GM21447 (cell line): ENCODE data around the gene DHX32.
"Not testable (repeated sequence)": the region's sequence is repeated elsewhere in the genome, so short reads cannot be mapped to it uniquely, and the experiment has no call there.

Experiments
- ATAC-seq: cut with Tn5 transposase; IDR thresholded peaks from one replicate; pipeline ENCODE4 v1.9.1; 2021; ENCODE audit not compliant: unreplicated experiment

The DHX32 gene

DNA sequence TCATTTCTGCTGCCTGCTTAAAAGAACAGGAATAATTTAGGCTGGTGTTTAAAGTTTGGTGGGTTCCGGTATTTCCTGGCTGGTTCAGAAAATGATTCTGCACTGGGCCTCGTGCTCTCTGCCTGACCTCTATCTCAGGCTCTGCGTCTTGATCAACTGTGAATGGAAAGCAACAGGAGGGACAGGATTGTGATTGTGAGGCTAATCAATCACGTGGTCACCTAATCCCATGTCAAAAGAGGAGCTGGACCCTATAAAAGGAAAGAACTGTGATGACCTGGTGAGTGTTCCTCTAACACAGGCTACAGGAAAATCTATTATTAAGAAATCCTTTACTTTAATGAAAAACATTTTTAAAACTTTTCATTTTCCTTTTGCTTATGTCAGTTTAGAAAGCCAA, at the start of gene DHX32:
Gene DHX32, minus strand, starts transcription at position 101 of the 400 bp plus-strand sequence. CDS start 468 bp downstream, outside the sequence.
- ATAC-seq: no peak

DNA sequence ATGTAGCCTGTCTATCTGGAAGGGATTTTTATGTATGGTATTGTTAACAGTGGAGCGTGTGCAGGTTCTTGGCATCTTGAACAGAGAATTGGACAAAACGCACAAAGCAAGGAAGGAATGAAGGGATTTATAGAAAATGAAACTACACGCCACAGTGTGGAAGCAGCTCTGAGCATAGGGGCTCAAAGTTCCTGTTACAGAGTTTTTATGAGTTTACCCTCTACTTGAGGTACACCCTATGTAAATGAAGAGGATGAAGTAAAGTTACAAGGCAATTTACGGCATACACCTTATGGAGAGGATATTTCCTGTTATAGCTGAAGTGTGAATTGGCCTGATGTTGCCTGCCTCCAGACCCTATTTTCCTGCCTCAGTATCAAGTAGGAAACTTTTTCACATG, 48.5 kb upstream of the DHX32 start:
- ATAC-seq: no peak

DNA sequence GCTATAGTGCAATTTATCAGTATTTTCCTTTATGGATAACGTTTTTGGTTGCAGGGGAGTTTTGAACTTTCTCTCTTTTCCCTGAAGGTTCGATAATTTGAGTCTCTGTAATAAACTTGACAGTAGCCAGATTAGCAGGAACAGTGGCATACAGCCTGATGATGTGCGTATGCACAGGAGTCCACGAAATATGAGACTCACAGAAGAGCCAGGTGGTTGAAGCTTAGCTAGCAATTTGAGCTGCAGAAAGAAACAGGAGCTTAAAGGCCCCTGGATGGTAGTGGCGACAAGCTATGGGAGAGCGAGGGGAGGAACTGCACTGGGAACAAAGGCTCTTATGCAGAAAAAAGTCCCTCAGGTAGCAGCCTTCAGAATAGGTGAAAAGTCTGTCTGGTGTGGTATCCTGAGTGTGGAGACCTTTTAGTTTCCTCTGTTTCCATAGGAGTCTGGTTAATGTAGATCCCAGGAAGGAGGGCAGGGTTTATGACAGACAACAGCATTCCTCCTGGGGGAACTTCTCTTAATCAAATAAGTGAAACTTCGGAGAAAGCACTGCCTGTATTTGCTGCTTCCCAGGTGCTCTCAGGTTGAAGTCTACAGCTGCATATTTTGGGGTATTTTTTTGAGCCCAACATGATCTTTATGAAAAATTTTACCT, 48.0 kb upstream of the DHX32 start:
- ATAC-seq: no peak

- not testable (repeated sequence) for ATAC-seq
Observed at GRCh38 chr10:125927265-125927664, 46.2 kb upstream of the DHX32 start.

DNA sequence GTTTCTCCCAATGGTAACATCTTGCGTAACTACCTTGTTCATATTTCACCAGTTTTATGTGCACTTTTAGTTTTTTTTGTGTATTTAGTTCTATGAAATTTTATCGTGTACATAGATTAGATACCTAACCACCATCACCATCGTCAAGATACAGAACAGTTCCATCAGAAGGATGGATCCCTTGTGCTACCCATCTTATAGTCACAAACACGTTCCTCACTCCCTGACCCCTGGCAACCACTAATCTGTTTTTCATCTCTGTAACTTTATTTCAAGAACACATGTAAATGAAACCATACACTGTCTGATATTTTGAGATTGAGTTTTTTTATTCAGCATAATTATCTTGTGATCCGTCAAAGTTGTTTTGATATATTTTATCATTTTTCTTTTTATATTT, 45.2 kb upstream of the DHX32 start:
- ATAC-seq: no peak

- no peak for ATAC-seq
Observed at GRCh38 chr10:125925262-125925834, 44.3 kb upstream of the DHX32 start.

- ATAC-seq: not testable (repeated sequence)
Observed at GRCh38 chr10:125921643-125922306, 40.7 kb upstream of the DHX32 start.

GRCh38 chr10:125917704-125918361, 36.7 kb upstream of the DHX32 start:
- not testable (repeated sequence) for ATAC-seq

DNA sequence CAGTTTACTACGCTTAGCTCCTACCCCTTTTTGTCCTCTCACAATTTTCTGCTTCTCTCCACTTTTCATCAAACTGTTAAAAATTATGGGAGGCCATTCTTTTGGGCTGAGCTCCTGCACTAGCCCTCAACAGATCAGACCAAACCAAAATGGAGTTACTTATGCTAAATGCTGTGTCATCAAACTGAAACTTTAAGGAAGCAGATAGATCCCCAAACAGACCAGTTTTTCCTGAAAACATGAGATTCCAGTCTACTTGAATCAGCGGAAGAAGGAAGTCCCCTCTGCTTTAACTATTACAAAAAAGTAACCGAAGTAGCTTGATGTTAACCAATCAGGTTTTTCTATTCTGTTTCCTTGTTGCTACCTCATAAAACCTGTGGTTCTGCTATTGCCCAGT, 35.9 kb upstream of the DHX32 start:
- no peak for ATAC-seq

GRCh38 chr10:125913277-125913676, 32.2 kb upstream of the DHX32 start:
- ATAC-seq: not testable (repeated sequence)

DNA sequence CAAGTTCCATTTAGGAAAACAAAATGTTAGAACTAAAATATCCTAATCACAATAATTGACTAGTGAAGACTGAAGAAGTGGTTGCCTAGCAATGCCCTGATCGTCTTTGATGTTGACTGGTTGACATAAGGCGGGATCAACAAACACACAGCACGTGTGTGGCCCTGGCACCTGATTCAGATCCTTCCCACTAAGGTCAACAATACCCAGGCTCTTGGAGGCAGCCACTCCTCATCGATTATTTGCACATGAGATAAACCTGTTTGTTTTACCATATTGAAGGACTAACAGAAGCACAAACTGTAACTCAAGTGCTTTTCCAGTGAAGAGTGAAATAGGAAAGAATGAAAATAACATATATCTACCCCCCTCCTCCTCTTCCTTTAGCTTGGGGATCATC, 30.9 kb upstream of the DHX32 start:
- no peak for ATAC-seq

DNA sequence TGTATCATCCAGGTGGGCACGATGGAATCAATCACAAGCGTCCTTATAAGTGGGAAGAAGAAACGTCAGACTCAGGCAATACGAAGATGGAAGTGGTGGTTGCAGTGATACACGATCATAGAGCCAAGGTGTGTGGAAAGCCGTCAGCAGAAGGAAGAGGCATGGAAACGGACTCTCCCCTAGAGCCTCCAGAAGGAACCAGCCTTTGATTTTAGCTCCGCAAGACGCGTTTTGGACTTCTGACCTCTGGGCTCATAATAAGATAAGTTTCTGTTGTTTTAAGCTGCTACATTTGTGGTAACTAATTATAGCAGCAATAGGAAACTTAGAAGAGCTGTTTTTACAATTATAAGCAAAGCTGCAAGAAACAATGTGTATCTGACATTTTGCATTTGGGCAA, 30.1 kb upstream of the DHX32 start:
- no peak for ATAC-seq

- not testable (repeated sequence) for ATAC-seq
Observed at GRCh38 chr10:125909491-125909890, 28.4 kb upstream of the DHX32 start.

DNA sequence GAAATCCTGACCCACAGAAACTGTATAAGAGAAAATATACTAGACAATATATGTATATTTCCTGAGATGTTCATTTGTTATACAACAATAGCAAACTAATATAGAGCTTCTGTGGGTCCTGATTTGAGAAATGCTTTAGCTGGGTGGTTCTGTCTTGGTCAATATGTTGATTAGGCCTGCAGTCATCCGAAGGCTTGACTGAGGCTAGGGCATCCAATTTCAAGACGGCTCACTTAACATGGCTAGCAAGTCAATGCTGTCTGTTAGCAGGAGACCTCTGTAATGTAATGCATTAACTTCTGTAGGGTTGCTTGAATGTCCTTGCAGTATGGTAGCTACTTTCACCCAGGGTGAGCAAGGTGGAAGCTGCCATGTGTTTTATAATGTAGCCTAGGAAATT, 27.7 kb upstream of the DHX32 start:
- not testable (repeated sequence) for ATAC-seq

DNA sequence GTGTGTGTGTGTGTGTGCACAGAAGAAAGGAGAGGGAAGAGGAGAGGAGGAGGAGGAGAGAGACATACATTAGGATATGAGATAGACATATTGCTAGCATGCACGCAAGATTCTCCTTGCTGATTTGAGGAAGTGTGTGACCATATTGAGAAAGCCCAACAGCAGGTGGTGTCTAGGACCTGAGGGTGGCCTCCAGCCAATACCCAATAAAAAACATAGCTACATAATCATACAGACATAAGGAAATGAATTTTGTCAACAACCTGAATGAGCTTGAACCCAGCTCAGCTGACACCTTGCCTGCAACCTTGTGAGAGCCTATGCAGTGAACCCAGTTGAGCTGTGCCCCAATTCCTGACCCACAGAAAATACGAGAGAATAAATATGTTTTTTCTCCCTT, 26.5 kb upstream of the DHX32 start:
- ATAC-seq: not testable (repeated sequence)

DNA sequence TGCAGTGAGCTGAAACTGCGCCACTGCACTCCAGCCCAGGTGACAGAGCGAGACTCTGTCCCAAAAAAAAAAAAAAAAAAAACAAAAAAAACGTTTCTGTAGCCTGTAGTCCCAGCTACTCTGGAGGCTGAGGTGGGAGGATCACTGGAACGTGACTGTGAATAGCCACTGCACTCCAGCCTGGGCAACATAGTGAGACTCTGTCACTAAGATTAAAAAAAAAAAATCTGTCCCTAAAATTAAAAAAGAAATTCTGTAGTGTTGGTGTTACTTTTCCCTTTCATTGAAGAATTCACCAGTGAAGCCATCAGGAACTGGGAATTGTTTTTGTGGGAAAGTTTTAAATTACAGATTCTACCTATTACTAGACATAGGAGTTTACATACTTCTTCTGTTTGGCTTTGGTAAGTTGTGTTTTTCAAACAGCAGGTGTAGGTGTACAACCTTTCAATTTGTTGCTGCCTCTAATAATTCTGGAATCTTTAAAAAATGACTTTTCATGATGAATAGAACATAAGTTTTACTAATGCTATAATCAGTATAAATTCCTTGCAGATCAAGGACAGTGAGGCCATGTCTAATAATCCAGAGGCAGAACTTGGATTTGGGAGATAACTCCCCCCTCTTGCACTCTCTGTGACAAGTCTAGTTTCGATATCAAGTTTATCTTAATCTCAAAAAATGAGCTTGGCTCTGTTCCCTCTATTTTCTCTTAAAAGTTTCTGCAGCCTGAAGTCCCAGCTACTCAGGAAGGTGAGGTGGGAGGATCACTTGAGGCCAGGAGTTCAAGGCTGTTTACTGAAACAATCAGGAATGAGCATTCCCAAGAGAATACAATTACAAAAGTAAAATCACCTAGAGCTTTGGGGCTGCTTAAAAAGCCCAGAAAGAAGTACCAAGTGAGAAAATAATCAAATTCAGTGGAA, 24.2 kb upstream of the DHX32 start:
- ATAC-seq: not testable (repeated sequence)

DNA sequence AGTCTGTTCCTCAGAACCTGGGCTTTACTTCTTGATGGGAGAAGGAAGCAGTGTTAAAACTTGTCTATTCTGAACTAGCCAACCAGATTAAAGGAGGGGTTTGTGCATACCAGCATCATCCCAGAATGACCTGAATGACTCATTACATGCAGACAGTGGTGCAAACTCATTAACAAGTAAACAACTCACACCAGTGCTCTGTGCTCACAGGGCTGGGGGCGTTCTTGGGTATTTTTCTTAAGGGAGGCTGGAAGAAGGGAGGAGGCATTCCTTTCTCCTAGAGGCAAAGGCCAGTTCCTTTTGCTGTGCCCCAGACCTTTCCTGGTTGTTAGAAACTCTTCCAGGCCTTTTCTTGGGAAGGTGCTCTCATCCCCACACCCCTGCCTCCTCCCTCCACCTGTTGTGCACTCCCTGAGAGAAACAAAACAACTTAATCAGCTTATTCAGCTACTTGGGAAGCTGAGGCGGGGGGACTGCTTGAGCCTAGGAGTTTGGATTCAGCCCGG, 22.1 kb upstream of the DHX32 start:
- ATAC-seq: not testable (repeated sequence)

DNA sequence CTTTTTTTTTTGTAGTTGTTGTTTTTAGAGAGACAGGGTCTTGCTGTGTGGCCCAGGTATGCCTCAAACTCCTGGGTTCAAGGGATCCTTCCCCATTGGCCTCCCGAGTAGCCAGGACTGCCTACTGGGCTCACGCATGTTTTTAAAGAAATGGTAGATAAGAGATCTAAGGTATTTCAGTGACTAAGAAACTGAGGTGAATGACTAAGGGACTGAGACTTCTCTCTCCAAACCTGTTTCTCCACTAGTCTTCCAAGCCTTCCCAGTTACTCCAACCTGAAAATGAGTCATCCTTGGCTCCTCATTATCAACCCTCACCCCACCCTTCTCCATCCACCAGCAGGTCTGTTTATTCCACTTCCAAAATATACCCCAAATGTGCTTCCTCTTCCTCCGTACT, 19.9 kb upstream of the DHX32 start:
- ATAC-seq: not testable (repeated sequence)

- not testable (repeated sequence) for ATAC-seq
Observed at GRCh38 chr10:125897317-125897716, 16.2 kb upstream of the DHX32 start.
